NCI-H1417 (cell line): ENCODE results near the gene WFDC1.

Experiments
- DNase-seq, 3 experiments: peaks; one replicate each; lab custom pipeline; 2025; lab: John Stamatoyannopoulos, UW

Gene WFDC1

GRCh38 chr16:84378099-84378498 is 83.4 kb downstream of the WFDC1 start:
- no peak for DNase-seq

- no peak for DNase-seq
Measured at GRCh38 chr16:84378567-84378966, 83.9 kb downstream of the WFDC1 start.

- DNase-seq = no peak
Measured at GRCh38 chr16:84379008-84379708, 84.5 kb downstream of the WFDC1 start.
